D721Med (cell line): ENCODE results near the gene FSD2.

Experiments used
- DNase-seq: peaks from one replicate; pipeline ENCODE4 v3.0.0; 2011; ENCODE audit warnings: low spot score; ENCODE audit not compliant: insufficient read length
- FAIRE-seq: peaks from 2 replicates; lab custom pipeline; 2011; peaks lifted over from hg19 to GRCh38; lab: Jason Lieb, UNC
- TF ChIP-seq, protein P1 (sequence below): IDR thresholded peaks from 2 replicates; pipeline ENCODE4 v1.5.1; 2012; ENCODE audit warnings: mild to moderate bottlenecking, control low read depth; ENCODE audit not compliant: insufficient read depth; ENCODE audit errors: missing control alignments

FSD2 gene

DNA sequence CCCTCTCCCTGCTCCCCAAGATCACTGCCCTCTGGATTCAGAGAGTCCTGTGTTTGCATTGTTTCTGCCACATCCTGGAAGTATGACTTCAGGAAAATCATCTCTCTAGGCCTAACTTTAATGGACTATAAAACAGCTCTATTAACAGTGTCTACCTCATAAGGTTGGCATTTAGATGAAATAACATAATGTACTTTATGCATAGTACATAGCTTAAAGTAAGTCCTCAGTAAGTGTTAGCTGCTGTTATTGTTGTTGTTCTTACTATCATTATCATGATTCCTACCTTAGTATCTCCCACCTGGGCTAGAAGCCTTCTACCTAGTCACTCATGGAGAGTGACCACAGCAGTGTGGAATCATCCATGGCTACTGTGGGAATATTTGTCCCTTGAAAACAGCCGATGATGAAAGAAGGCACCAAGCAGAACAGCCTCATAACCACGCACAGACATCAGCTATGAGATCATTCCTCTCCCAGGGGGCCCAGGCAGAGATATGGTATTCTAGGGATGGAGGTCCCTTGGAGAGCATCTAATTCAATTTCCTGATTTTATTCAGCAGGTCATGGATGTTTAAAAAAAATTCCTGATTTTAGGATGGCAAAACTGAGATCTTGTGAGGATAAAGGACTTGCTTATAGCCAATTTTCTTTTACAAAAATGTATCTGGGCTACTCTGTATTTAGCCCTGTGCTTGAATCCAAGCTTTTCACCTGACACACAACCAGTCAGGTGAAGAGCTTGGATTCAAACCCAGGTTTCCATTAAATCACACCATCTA is 1.9 kb downstream of the FSD2 start:
- TF ChIP-seq, protein P1, sequence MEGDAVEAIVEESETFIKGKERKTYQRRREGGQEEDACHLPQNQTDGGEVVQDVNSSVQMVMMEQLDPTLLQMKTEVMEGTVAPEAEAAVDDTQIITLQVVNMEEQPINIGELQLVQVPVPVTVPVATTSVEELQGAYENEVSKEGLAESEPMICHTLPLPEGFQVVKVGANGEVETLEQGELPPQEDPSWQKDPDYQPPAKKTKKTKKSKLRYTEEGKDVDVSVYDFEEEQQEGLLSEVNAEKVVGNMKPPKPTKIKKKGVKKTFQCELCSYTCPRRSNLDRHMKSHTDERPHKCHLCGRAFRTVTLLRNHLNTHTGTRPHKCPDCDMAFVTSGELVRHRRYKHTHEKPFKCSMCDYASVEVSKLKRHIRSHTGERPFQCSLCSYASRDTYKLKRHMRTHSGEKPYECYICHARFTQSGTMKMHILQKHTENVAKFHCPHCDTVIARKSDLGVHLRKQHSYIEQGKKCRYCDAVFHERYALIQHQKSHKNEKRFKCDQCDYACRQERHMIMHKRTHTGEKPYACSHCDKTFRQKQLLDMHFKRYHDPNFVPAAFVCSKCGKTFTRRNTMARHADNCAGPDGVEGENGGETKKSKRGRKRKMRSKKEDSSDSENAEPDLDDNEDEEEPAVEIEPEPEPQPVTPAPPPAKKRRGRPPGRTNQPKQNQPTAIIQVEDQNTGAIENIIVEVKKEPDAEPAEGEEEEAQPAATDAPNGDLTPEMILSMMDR, result no peak
- DNase-seq (no peak), FAIRE-seq (no peak)

DNA sequence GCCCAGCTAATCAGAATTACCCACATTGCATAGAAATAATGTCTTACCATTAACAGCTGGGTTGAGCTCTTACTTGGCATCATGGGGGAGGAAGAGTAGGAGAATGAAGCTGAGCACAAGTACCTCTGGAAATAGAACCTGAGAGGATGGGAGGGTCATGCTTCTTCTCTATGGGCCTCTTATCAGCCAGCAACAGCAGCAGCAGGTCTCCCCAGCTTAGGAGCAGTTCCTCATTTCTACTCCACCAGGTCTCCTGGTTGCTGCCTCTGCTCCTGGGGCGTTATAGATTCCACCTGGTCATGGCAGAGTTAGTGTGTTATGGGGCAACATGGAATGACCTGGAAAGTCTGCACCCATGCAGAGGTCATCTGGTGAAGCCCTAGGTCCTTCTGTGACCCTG is 3.4 kb downstream of the FSD2 start:
- TF ChIP-seq, protein P1, result no peak
- DNase-seq (no peak), FAIRE-seq (no peak)

DNA sequence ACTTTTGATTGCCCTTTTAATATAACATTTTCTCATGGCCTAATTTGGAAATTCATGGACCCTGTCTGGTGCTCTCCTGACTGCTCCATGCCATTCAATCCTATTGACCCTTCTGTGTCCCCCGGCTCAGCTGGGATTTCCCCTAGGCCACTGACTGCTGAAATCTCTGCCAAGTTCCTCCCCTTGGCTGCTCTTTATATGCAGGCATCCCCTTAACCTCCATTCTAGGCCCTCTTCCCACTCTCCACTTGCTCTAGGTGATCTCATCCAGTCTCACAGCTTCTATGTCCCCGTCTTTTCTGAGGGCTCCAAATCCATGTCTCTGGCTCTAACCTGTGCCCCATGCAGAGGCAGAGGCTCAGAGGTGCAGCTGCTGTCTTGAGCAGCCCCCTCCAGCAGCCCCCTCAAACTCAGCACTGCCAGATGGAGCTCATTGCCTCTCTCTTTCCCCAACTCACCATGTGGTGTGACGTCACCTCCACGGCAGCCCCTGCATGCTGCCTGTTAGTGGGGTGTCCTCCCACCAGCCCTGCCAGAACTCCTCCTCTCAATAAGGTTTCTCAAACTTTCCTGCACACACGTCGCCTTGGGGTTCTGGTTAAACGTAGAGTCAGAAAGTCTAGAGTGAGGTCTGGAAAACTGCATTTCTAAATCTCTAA is 6.6 kb downstream of the FSD2 start:
- FAIRE-seq, result no peak
- TF ChIP-seq, protein P1, result no peak
- no peak for DNase-seq

DNA sequence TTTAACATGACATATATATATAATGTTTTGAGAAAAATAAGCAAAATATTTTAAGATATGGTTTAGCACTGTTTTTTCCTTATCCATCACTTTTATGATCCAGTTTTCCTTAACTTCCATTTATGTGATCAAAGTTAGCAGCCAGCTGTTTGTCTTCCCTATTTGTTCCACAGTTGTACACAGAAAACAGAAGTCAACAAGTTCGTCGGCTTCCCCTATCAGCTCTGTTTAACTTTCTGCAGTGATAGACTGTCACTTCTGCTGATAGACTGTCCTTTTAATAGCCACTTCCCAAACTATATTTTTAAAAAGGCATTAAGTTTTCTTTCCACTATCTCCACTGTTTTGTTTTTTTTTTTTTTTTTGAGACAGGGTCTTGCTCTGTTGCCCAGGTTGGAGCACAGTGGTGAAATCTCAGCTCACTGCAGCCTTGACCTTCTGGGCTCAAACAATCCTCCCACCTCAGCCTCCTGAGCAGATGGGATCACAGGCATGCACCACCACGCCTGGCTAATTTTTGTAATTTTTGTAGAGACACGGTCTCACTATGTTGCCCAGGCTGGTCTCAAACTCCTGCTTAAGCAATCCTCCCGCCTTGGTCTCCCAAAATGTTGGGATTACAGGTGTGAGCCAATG is 7.2 kb downstream of the FSD2 start:
- TF ChIP-seq, protein P1, result no peak
- FAIRE-seq (no peak), DNase-seq (no peak)

DNA sequence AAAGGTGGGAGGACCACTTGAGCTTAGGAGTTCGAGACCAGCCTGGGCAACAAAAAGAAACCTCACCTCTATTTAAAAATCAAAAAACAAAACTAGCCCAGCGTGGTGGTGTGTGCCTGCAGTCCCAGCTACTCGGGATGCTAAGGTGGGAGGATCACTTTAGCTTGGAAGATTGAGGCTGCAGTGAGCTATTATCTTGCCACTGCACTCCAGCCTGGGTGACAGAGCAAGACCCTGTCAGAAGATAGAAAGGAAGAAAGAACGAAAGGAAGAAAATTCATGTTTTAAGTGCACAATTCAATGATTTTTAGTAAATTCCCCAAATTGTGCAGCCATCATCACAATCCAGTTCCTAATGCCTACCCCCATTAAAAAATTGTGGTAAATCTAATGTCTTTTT is 7.8 kb downstream of the FSD2 start:
- FAIRE-seq (no peak), DNase-seq (no peak)
- TF ChIP-seq, protein P1, result no peak

DNA sequence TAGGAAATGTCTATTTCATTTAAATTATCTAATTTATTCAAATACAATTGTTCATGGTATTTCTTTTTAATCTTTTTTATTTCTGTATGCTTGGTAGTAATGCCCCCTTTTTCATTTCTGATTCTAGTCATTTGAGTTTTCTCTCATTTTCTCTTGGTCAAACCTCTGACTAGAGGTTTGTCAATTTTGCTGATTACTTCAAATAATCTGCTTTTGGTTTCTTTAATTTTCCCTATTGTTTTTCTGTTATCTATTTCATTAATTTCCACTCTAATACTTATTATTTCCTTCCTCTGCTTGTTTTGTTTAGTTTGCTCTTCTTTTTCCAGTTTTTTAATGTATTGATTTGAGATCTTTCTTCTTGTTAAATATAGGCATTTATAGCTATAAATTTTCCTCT is 12.1 kb downstream of the FSD2 start:
- DNase-seq (no peak), FAIRE-seq (no peak)
- TF ChIP-seq, protein P1, result no peak
